SH-SY5Y (cell line): ENCODE results near the gene PTGER3.

Experiments
- GATA2 ChIP-seq: IDR thresholded peaks from 2 replicates; pipeline ENCODE4 v1.6.1; 2011; ENCODE audit warnings: mild to moderate bottlenecking, low read depth, low read length
- GATA3 ChIP-seq: IDR thresholded peaks from 2 replicates; pipeline ENCODE4 v1.6.1; 2011; ENCODE audit warnings: low read depth, mild to moderate bottlenecking, low read length, moderate library complexity

DNA sequence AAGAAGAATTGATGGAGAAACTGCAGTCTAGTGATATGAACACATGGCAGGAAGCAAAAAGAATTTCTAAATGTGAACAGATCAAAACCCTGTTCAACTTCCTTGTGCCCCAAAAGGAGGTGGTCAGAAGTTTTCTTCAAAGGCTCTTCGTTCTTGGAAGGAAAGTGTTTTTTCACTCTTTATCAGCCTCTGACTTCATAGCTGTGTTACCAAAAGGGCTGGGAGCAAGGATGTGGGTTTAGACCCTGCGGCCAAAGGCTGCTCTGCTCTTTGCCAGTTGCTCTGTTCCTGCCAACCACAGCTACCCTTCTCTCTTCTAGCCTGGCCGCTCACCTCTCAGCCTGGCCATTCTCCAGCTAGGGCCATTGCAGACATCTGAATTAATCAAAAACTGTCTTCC, 53.8 kb downstream of the PTGER3 start:
- TF ChIP-seq GATA2 (no peak), GATA3 (no peak)
